DND-41 (cell line): ENCODE measurements around the gene MORF4L1.

Source experiments
- CTCF ChIP-seq: IDR thresholded peaks from 2 replicates; pipeline ENCODE4 v1.5.1; 2012; ENCODE audit warnings: borderline replicate concordance, low read length, moderate library complexity, mild to moderate bottlenecking; ENCODE audit not compliant: poor library complexity, severe bottlenecking; ENCODE audit errors: extremely low read depth
- EZH2 ChIP-seq: IDR thresholded peaks from 3 replicates; pipeline ENCODE4 v1.6.1; 2012; ENCODE audit warnings: borderline replicate concordance, low read depth, mild to moderate bottlenecking, moderate library complexity, low read length, inconsistent platforms; ENCODE audit not compliant: severe bottlenecking

DNA sequence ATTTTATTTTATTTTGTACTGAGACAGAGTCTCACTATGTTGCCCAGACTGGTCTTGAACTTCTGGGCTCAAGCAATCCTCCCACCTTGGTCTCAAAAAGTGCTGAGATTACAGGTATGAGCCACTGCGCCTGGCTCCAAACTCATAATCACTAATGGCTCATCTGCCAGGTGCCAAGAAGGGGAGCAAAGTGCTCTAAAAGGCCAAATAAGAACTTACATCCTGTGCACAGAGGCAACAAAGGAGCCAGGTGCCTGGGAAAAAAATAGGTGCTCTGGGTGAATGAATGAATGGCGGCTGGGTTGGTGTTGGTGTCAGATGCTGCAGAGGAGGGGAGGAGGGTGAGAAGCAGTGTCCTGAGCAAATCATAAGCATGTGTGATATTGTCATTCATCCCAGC lies 35.6 kb upstream of the MORF4L1 start:
- TF ChIP-seq CTCF (no peak), EZH2 (no peak)
